Neural crest cell (in vitro differentiated cells): ENCODE data around the gene HDLBP. TPM values are rescaled to one million over a fixed set of nuclear protein-coding genes. Genes with fewer than 3 reads are reported as not detected.

ENCODE experiments used
- DNase-seq: peaks from one replicate; pipeline ENCODE4 v3.0.0; 2021; ENCODE audit warnings: low read depth, mixed read lengths, low spot score
- H3K27ac Mint-ChIP-seq: one replicate; pipeline ENCODE4 v1.8.0; 2021; ENCODE audit warnings: mild to moderate bottlenecking, mixed read lengths; ENCODE audit not compliant: unreplicated experiment
- H3K27me3 Mint-ChIP-seq: 2 replicates; pipeline ENCODE4 v1.8.0; 2021; ENCODE audit warnings: low read depth, mild to moderate bottlenecking, mixed read lengths
- H3K36me3 Mint-ChIP-seq: 2 replicates; pipeline ENCODE4 v1.8.0; 2021; ENCODE audit warnings: low read depth, mild to moderate bottlenecking, mixed read lengths
- H3K4me1 Mint-ChIP-seq: 2 replicates; pipeline ENCODE4 v1.8.0; 2021; ENCODE audit warnings: mixed read lengths
- H3K4me3 Mint-ChIP-seq: one replicate; pipeline ENCODE4 v1.8.0; 2021; ENCODE audit warnings: mild to moderate bottlenecking, mixed read lengths
- H3K9me3 Mint-ChIP-seq: 2 replicates; pipeline ENCODE4 v1.8.0; 2021; ENCODE audit warnings: mixed read lengths
- total RNA-seq: library from RNA; stranded (reverse); gene quantifications from 2 replicates; pipeline ENCODE4 v1.2.1, GENCODE V29; 2021
- TF ChIP-seq, protein P1 (sequence below): fragments of 200-600 bp; sonication (generic); conservative IDR thresholded peaks from 2 replicates; pipeline ENCODE4 v1.5.0; 2021; ENCODE audit warnings: antibody characterized with exemption, mild to moderate bottlenecking

The HDLBP gene
- total RNA-seq, 1 donor from 2014 or later = 333 TPM

DNA sequence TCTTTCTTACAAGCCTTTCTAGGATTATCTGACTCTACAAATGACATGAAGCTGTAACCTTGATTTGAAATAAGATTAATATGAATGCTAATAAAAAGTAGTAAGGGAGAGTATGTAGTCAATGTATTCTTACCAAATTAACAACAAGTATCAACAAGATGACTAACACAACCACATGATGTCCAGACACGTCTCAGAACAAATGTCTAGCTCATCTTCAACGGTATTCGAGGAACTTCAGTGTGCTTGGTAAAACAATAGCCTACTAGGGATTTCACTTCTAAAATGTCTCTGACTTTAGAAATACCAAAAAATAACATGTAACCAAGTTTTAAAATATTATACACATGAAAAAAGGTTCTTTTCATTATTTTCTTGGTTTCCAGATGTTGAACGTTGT lies 3.4 kb downstream of the HDLBP start:
- Mint-ChIP-seq H3K9me3 (no peaks in the 10 kb centered on the region), H3K27me3 (peaks cover 2% of the 10 kb centered on the region), H3K27ac (no peak overlapping the region), H3K4me3 (peak overlapping the region; percentile 52), H3K4me1 (peaks cover 34% of the 10 kb centered on the region), H3K36me3 (peaks cover 2% of the 10 kb centered on the region)
- DNase-seq = no peak
- TF ChIP-seq, protein P1, sequence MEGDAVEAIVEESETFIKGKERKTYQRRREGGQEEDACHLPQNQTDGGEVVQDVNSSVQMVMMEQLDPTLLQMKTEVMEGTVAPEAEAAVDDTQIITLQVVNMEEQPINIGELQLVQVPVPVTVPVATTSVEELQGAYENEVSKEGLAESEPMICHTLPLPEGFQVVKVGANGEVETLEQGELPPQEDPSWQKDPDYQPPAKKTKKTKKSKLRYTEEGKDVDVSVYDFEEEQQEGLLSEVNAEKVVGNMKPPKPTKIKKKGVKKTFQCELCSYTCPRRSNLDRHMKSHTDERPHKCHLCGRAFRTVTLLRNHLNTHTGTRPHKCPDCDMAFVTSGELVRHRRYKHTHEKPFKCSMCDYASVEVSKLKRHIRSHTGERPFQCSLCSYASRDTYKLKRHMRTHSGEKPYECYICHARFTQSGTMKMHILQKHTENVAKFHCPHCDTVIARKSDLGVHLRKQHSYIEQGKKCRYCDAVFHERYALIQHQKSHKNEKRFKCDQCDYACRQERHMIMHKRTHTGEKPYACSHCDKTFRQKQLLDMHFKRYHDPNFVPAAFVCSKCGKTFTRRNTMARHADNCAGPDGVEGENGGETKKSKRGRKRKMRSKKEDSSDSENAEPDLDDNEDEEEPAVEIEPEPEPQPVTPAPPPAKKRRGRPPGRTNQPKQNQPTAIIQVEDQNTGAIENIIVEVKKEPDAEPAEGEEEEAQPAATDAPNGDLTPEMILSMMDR = no peak

DNA sequence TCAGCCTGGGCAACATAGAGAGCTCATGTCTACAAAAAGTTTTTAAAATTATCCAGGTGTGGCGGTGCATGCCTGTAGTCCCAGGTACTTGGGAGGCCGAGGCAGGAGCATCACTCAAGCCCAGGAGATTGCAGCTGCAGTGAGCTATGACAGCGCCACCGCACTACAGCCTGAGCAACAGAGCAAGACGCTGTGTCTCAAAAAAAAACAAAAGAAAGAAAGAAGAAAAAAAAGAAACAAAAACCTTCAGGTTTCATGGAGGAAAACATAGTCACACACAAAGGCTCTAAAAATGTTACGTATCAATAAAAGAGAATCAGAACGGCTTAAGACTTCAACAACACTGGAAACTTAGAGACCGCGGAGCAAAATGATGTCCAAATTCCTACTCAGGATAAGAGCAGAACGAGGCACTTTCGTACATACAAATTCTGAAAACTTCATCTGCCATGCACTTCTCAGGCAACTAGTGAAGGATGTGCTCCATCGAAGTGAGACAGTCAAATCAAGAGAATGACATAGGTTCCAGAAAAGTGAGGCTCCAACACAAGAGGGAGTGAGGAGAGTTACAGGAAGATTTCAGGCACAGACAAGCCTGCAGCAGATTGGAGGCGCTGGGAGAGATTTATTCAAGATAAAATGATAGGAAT lies 4.4 kb downstream of the HDLBP start:
- DNase-seq = no peak
- H3K4me1 Mint-ChIP-seq = peaks cover 30% of the 10 kb centered on the region
- H3K4me3 Mint-ChIP-seq = peak overlapping the region; percentile 52
- TF ChIP-seq, protein P1 = no peak
- peaks cover 2% of the 10 kb centered on the region for H3K27me3 Mint-ChIP-seq
- no peak overlapping the region for H3K27ac Mint-ChIP-seq
- no peaks in the 10 kb centered on the region for H3K36me3 Mint-ChIP-seq
- no peaks in the 10 kb centered on the region for H3K9me3 Mint-ChIP-seq

DNA sequence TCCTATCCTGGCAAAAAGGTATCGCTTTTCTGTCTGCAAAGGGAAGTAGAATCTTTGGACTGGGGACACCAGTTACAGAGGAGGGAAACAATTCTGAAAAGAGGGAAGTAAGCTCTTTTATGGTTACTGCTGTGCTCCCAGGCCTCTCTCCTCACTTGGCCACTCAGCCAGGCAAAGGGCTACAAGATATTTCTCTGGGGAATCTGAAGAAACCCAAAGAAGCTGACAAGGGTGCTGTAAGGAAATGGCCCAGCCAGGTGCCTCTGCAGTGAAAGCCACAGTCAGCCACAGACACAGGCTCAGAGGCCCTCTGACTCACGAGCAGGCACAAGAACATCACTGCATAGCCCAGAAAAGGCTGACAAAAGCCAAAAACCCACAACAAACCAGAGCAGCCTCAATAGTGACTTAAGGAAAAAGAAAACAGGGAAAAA lies 5.8 kb downstream of the HDLBP start:
- no peaks in the 10 kb centered on the region for H3K36me3 Mint-ChIP-seq
- TF ChIP-seq, protein P1 = no peak
- H3K27me3 Mint-ChIP-seq = no peaks in the 10 kb centered on the region
- H3K9me3 Mint-ChIP-seq = no peaks in the 10 kb centered on the region
- H3K27ac Mint-ChIP-seq = peak overlapping the region; percentile 52
- no peak for DNase-seq
- H3K4me3 Mint-ChIP-seq = peak overlapping the region; percentile 73
- H3K4me1 Mint-ChIP-seq = peaks cover 33% of the 10 kb centered on the region

DNA sequence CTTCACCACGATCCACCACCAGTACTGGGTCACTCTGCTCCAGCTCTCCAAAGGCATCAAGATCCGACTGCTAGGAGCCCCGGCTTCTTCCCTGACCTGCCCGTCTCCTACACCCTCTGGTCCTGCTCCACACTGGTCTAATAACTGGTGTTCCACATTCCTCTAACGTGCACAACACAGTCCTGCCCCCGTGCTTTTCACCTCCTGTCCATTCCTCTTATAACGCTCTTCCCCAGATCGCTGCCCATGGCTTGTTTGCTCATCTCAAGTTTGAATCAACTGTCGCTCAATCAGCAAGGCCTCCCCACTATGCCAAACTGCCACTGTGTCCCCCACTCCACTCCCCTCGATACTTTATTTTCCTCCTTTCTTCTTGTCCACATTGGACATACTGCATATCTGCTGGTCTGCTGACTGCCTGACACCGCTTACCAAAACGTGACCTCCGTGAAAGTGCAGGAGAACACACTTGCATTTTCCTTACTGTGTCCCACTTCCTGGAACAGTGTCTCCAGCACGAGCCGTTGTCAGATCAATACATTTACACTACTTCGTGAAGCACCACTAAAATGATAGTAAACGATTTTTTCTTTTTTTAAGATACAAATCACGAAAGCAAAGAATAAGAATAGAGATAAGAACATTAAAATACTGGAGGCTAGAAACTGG lies 6.5 kb downstream of the HDLBP start:
- H3K4me1 Mint-ChIP-seq = peaks cover 29% of the 10 kb centered on the region
- no peaks in the 10 kb centered on the region for H3K36me3 Mint-ChIP-seq
- H3K27ac Mint-ChIP-seq = peak overlapping the region; percentile 15
- DNase-seq = no peak
- no peak overlapping the region for H3K4me3 Mint-ChIP-seq
- H3K9me3 Mint-ChIP-seq = no peaks in the 10 kb centered on the region
- no peaks in the 10 kb centered on the region for H3K27me3 Mint-ChIP-seq
- TF ChIP-seq, protein P1 = no peak

DNA sequence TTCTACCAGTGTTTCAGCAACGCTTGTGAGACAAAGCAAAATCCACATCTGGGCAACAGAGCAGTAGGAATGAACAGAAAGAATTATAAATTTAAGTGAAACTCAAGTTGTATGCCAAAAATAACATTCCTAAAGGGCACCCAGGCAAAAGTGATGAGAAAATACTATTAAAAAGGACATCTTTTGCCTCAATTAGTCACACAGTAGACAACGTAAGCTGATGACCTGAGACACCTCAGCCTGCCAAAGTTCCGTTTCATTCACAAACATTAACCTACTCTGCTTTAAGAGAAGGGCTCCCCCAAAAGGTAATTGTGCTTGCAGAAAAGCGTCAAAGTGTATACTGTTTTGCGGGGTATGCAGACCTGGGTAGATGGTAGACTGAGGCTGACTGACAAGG lies 7.2 kb downstream of the HDLBP start:
- Mint-ChIP-seq H3K4me3 (no peak overlapping the region), H3K27ac (no peak overlapping the region), H3K36me3 (no peaks in the 10 kb centered on the region), H3K27me3 (no peaks in the 10 kb centered on the region), H3K9me3 (no peaks in the 10 kb centered on the region), H3K4me1 (peaks cover 25% of the 10 kb centered on the region)
- TF ChIP-seq, protein P1 = no peak
- DNase-seq = no peak
